ENCODE results near the gene KRTAP5-2. TPM values are rescaled to one million over a fixed set of nuclear protein-coding genes. Genes with fewer than 3 reads are reported as not detected.

KRTAP5-2 gene
- total RNA-seq, 4 donors from 2014 or later, result not detected

- Histone ChIP-seq H3K4me3 (no peak overlapping the region), H3K27ac (no peak overlapping the region), H3K36me3 (no peaks in the 10 kb centered on the region), H3K9me3 (no peaks in the 10 kb centered on the region), H3K4me1 (peaks cover 0 to 6% (median 0%) of the 10 kb centered on the region in 3 donors), H3K27me3 (peaks cover 73% of the 10 kb centered on the region)
- WGBS, 2 donors (ENCODE audit: low coverage in 1 of 2), result 75% methylated on average over 2 of the region's 11 CpGs; no CpG with 5 or more reads in 1 of the 2 donors
- TF ChIP-seq POLR2A (IDR thresholded peaks at IDR 0.05) (no peak), POLR2AphosphoS5 (IDR thresholded peaks at IDR 0.05) (no peak), EP300 (IDR thresholded peaks at IDR 0.05) (no peak), CTCF (IDR thresholded peaks at IDR 0.05) (no peak)
- ATAC-seq, result no peak
Measured at GRCh38 chr11:1632053-1632714, 34.1 kb upstream of the KRTAP5-2 start.

GRCh38 chr11:1631066-1631568 is 33.0 kb upstream of the KRTAP5-2 start:
- peaks cover 68% of the 10 kb centered on the region for H3K27me3 ChIP-seq
- no peak for ATAC-seq
- no peaks in the 10 kb centered on the region for H3K36me3 ChIP-seq
- no peaks in the 10 kb centered on the region for H3K9me3 ChIP-seq
- TF ChIP-seq POLR2A (IDR thresholded peaks at IDR 0.05) (no peak), CTCF (IDR thresholded peaks at IDR 0.05) (no peak), POLR2AphosphoS5 (IDR thresholded peaks at IDR 0.05) (no peak), EP300 (IDR thresholded peaks at IDR 0.05) (no peak)
- WGBS, 2 donors (ENCODE audit: low coverage in 1 of 2), result 74 to 80% methylated on average over 1 to 9 of the region's 13 CpGs
- no peak overlapping the region for H3K4me3 ChIP-seq
- H3K4me1 ChIP-seq, result peaks cover 0 to 6% (median 0%) of the 10 kb centered on the region in 3 donors
- H3K27ac ChIP-seq, result no peak overlapping the region

- Histone ChIP-seq H3K36me3 (no peaks in the 10 kb centered on the region), H3K27ac (no peak overlapping the region), H3K27me3 (peaks cover 74% of the 10 kb centered on the region), H3K4me3 (no peak overlapping the region), H3K9me3 (no peaks in the 10 kb centered on the region), H3K4me1 (peaks cover 0 to 6% (median 0%) of the 10 kb centered on the region in 3 donors)
- no peak for TF ChIP-seq CTCF (IDR thresholded peaks at IDR 0.05)
- no peak for TF ChIP-seq POLR2AphosphoS5 (IDR thresholded peaks at IDR 0.05)
- WGBS, 2 donors (ENCODE audit: low coverage in 1 of 2), result no CpG with 5 or more reads among the region's 2 CpGs
- no peak for ATAC-seq
Measured at GRCh38 chr11:1630271-1630670, 32.2 kb upstream of the KRTAP5-2 start.

- peaks cover 0 to 6% (median 0%) of the 10 kb centered on the region in 3 donors for H3K4me1 ChIP-seq
- H3K9me3 ChIP-seq, result no peaks in the 10 kb centered on the region
- WGBS, 2 donors (ENCODE audit: low coverage in 1 of 2), result 76 to 100% methylated on average over 1 to 4 of the region's 26 CpGs
- no peak for ATAC-seq
- no peak for TF ChIP-seq EP300 (IDR thresholded peaks at IDR 0.05)
- TF ChIP-seq POLR2A (IDR thresholded peaks at IDR 0.05), result no peak
- no peak for TF ChIP-seq CTCF (IDR thresholded peaks at IDR 0.05)
- no peak for TF ChIP-seq POLR2AphosphoS5 (IDR thresholded peaks at IDR 0.05)
- no peaks in the 10 kb centered on the region for H3K36me3 ChIP-seq
- H3K4me3 ChIP-seq, result no peak within 1 kb of the TSS
- H3K27me3 ChIP-seq, result peaks cover 81% of the 10 kb centered on the region
- H3K27ac ChIP-seq, result no peak within 1 kb of the TSS
Measured at GRCh38 chr11:1629326-1630185, 31.5 kb upstream of the KRTAP5-2 start, which contains the start of gene KRTAP5-5. Gene KRTAP5-5, plus strand, starts transcription at chr11:1629775. Its CDS starts 66 bp downstream, at chr11:1629841.
